H1 (cell line): ENCODE results near the gene CPA2. TPM values are rescaled to one million over a fixed set of nuclear protein-coding genes. Genes with fewer than 3 reads are reported as not detected.

Experiments used
- BCL11A ChIP-seq, 2 experiments: IDR thresholded peaks; one replicate each; pipeline ENCODE4 v1.6.1; 2011; ENCODE audit warnings: low read depth in 2 of 2, low read length in 2 of 2, mild to moderate bottlenecking in 2 of 2
- BRCA1 ChIP-seq: IDR thresholded peaks from 2 replicates; pipeline ENCODE4 v1.6.1; 2012; ENCODE audit warnings: low read depth, low read length, improper control_type of control experiment
- CHD1 ChIP-seq: IDR thresholded peaks from 2 replicates; pipeline ENCODE4 v1.6.1; 2012; ENCODE audit warnings: low read depth, low read length, improper control_type of control experiment
- CTBP2 ChIP-seq: IDR thresholded peaks from 2 replicates; pipeline ENCODE4 v1.7.0; 2011; ENCODE audit warnings: borderline replicate concordance, mild to moderate bottlenecking, moderate library complexity, mixed read lengths, low read length; ENCODE audit not compliant: insufficient read depth, insufficient read length
- FOSL1 ChIP-seq: IDR thresholded peaks from 2 replicates; pipeline ENCODE4 v1.6.1; 2011; ENCODE audit warnings: mild to moderate bottlenecking, low read depth, low read length, moderate library complexity; ENCODE audit not compliant: insufficient read depth
- GABPA ChIP-seq: IDR thresholded peaks from 2 replicates; pipeline ENCODE4 v1.6.1; 2011; ENCODE audit warnings: mild to moderate bottlenecking, low read length, moderate library complexity, borderline replicate concordance; ENCODE audit not compliant: insufficient read depth
- GTF2F1 ChIP-seq: IDR thresholded peaks from 2 replicates; pipeline ENCODE4 v1.6.1; 2012; ENCODE audit warnings: low read depth, low read length, improper control_type of control experiment, borderline replicate concordance
- HDAC6 ChIP-seq: IDR thresholded peaks from one replicate; pipeline ENCODE4 v1.7.1; 2012; ENCODE audit warnings: low read depth, mild to moderate bottlenecking, inconsistent platforms, low read length, moderate library complexity
- JUN ChIP-seq: IDR thresholded peaks from 2 replicates; pipeline ENCODE4 v1.6.1; 2011; ENCODE audit warnings: low read depth, mild to moderate bottlenecking, improper control_type of control experiment, low read length
- KDM1A ChIP-seq: fragments of 200-600, 300-600 bp; sonication (generic); IDR thresholded peaks from 2 replicates; pipeline ENCODE4 v1.7.1; 2016; ENCODE audit warnings: mild to moderate bottlenecking, low read length, borderline replicate concordance
- KDM5A ChIP-seq: fragments of 200-600 bp; IDR thresholded peaks from 2 replicates; pipeline ENCODE4 v1.7.1; 2012; ENCODE audit warnings: mild to moderate bottlenecking, low read length, inconsistent platforms, mixed read lengths
- MAFK ChIP-seq: IDR thresholded peaks from 2 replicates; pipeline ENCODE4 v1.6.1; 2012; ENCODE audit warnings: low read depth, mild to moderate bottlenecking, improper control_type of control experiment, low read length
- NANOG ChIP-seq: IDR thresholded peaks from 2 replicates; pipeline ENCODE4 v1.6.1; 2011; ENCODE audit warnings: low read length, low read depth, mild to moderate bottlenecking, inconsistent platforms; ENCODE audit not compliant: insufficient read depth, poor library complexity, severe bottlenecking
- POLR2AphosphoS5 ChIP-seq: IDR thresholded peaks from 2 replicates; pipeline ENCODE4 v1.6.1; 2011; ENCODE audit warnings: low read depth, low read length
- SIRT6 ChIP-seq: IDR thresholded peaks from one replicate; pipeline ENCODE4 v1.7.1; 2012; ENCODE audit warnings: low read length, inconsistent platforms
- SUZ12 ChIP-seq: fragments of 200-600 bp; sonication (generic); IDR thresholded peaks from 2 replicates; pipeline ENCODE4 v1.6.1; 2012; ENCODE audit warnings: mild to moderate bottlenecking, inconsistent platforms, low read length, moderate library complexity, mixed read lengths
- TAF1 ChIP-seq: IDR thresholded peaks from 2 replicates; pipeline ENCODE4 v1.6.1; 2011; ENCODE audit warnings: mild to moderate bottlenecking, low read depth, low read length
- TAF7 ChIP-seq: optimal IDR thresholded peaks from 2 replicates; pipeline ENCODE3; 2011; ENCODE audit warnings: low read depth, mild to moderate bottlenecking, inconsistent platforms, low read length, moderate library complexity, borderline replicate concordance
- TBP ChIP-seq: IDR thresholded peaks from 2 replicates; pipeline ENCODE4 v1.6.1; 2011; ENCODE audit warnings: low read depth, low read length, improper control_type of control experiment
- TCF12 ChIP-seq: IDR thresholded peaks from 2 replicates; pipeline ENCODE4 v1.6.1; 2011; ENCODE audit warnings: low read depth, mild to moderate bottlenecking, low read length
- TEAD4 ChIP-seq: IDR thresholded peaks from 2 replicates; pipeline ENCODE4 v1.6.1; 2012; ENCODE audit warnings: low read depth, low read length, inconsistent platforms, mixed read lengths
- YY1 ChIP-seq: IDR thresholded peaks from 2 replicates; pipeline ENCODE4 v1.6.1; 2011; ENCODE audit warnings: low read depth, mild to moderate bottlenecking, low read length
- polyA plus RNA-seq, 7 experiments: library from polyadenylated mRNA; depleted of rRNA in 3 of 7; stranded (reverse) in 5 of 7; unstranded in 2 of 7; fragments of >200 nt in 5 of 7; fragments of 200-250 nt in 2 of 7; gene quantifications; 1 replicate in 5 of 7; 2 replicates in 1 of 7; 4 replicates in 1 of 7; pipeline versions ENCODE4 v1.2.1 to v1.2.3, GENCODE V29; 2011 to 2013; ENCODE audit warnings: missing spikeins in 2 of 7, mixed read lengths in 2 of 7
- total RNA-seq: library from RNA; stranded (reverse); fragmentation: NEBNext Ultra II Directional; extraction: Animal tissue kit (Norgen Biotek cat#: 25700); gene quantifications from 2 replicates; pipeline ENCODE4 v1.2.1, GENCODE V29; 2021
- TF ChIP-seq, protein P1 (sequence below): IDR thresholded peaks from 2 replicates; pipeline ENCODE4 v1.6.1; 2012; ENCODE audit warnings: inconsistent platforms
- TF ChIP-seq, protein P2 (sequence below): IDR thresholded peaks from 2 replicates; pipeline ENCODE4 v1.6.1; 2011; ENCODE audit warnings: low read depth, mild to moderate bottlenecking, low read length; ENCODE audit not compliant: insufficient read depth

The CPA2 gene
- total and polyA plus RNA-seq, 2 of the 8 experiments (the other 6 are each of a cell fraction or from before 2014, with no cell fraction given): 0.21 TPM; not detected in 1

DNA sequence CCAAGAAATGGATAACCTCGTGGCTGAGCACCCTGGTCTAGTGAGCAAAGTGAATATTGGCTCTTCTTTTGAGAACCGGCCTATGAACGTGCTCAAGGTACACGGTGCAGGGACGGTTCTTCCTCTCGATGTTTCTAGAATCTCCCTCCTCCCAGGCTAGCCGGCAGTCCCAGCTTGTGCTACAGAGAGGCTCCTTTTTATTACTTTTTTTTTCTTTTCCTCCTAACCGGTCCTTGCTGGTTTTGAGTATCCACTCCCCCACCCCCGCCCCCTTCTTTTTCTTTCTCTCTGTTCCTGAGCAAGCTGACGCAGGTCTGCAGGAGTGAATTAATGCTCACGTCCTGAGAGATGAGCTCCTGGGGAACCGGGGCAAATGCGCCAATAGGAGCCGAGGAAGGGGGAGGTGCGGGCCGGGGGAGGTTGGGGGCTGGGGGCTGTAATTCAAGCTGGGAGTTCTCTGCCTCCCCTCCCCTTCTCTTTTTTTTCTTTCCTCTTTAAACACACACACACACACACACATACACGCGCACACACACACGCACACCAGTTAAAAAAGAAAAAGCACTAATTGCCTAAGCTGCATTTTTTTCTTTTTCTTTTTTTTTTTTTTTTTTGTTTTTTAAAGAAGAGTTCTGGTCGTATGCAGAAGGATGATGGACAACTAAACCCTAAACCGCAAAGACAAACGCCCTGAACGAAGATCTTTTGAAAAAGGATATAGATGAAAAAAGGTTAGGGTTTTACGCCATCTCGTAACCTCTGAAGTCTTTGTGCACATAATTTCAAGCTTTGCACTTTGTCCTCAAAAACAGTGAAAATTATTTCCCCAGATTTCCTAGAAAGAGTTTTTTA is 6.6 kb downstream of the CPA2 start (continued):
- TF ChIP-seq YY1: no peak
- TF ChIP-seq BRCA1: no peak
- TF ChIP-seq, protein P1, sequence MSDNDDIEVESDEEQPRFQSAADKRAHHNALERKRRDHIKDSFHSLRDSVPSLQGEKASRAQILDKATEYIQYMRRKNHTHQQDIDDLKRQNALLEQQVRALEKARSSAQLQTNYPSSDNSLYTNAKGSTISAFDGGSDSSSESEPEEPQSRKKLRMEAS: peak; percentile 88
- no peak for TF ChIP-seq CTBP2
- no peak for TF ChIP-seq GTF2F1
- no peak for TF ChIP-seq TCF12
- TF ChIP-seq GABPA: no peak
- TF ChIP-seq KDM5A: no peak
- no peak for TF ChIP-seq CHD1
- TF ChIP-seq POLR2AphosphoS5: peak; percentile 86
- no peak for TF ChIP-seq JUN
- TF ChIP-seq FOSL1: no peak
- TF ChIP-seq KDM1A: no peak
- no peak for TF ChIP-seq SIRT6
- TF ChIP-seq, protein P2, sequence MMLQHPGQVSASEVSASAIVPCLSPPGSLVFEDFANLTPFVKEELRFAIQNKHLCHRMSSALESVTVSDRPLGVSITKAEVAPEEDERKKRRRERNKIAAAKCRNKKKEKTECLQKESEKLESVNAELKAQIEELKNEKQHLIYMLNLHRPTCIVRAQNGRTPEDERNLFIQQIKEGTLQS: no peak
- no peak for TF ChIP-seq MAFK
- peak; percentile 88 for TF ChIP-seq TBP
- TF ChIP-seq HDAC6: no peak
- no peak for TF ChIP-seq SUZ12
- TF ChIP-seq TAF1: peak; percentile 86
- no peak for TF ChIP-seq TEAD4
- TF ChIP-seq BCL11A (IDR thresholded peaks at IDR 0.05; ENCODE audit: low read depth in 2 of 2, low read length in 2 of 2): no peak
- TF ChIP-seq TAF7: peak; percentile 54
- TF ChIP-seq NANOG: no peak
